HG03571 (cell line): ENCODE data around the gene MILR1.
"Not testable (repeated sequence)": the region's sequence is repeated elsewhere in the genome, so short reads cannot be mapped to it uniquely, and the experiment has no call there.

Experiments
- ATAC-seq: cut with Tn5 transposase; IDR thresholded peaks from one replicate; pipeline ENCODE4 v1.9.1; 2021; ENCODE audit not compliant: unreplicated experiment

MILR1 gene, protein sequence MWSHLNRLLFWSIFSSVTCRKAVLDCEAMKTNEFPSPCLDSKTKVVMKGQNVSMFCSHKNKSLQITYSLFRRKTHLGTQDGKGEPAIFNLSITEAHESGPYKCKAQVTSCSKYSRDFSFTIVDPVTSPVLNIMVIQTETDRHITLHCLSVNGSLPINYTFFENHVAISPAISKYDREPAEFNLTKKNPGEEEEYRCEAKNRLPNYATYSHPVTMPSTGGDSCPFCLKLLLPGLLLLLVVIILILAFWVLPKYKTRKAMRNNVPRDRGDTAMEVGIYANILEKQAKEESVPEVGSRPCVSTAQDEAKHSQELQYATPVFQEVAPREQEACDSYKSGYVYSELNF

DNA sequence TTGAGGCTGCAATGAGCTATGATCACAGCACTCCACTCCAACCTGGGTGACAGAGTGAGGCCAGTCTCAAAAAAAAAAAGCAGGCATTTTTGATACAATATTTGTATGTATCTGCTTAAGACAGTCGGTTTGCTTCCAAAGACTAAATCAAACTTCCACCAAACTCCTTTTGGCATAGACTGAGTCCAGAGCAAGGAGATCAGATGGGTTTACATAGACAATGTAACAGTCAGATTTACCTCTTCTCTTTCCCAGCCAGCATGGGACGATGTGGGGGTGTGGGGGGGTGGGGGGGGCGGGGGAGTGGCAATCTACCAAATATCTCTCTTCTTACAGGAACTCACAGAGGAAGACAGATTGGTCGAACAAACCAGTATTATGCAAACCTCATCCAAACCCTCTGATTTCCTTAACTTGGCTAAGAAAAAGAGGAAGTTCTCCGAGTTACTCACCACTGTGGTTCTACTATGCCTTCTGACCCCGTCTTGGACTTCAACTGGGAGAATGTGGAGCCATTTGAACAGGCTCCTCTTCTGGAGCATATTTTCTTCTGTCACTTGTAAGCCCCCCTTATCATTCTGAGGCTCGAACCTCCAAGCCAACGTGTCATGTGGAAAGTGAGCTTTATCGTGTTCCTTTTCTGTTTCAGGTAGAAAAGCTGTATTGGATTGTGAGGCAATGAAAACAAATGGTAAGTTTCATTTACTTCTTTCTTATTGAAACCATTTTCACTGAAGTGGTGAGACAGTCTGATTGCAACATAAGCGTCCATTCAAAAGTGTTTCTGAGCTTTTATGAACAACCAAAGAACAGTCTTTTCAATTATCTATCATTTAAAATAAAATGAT is at the start of gene MILR1:
Gene MILR1 (plus strand): TSS at position 451 of the 848 bp plus-strand sequence. CDS start 54 bp downstream, at position 505.
- ATAC-seq = no peak

DNA sequence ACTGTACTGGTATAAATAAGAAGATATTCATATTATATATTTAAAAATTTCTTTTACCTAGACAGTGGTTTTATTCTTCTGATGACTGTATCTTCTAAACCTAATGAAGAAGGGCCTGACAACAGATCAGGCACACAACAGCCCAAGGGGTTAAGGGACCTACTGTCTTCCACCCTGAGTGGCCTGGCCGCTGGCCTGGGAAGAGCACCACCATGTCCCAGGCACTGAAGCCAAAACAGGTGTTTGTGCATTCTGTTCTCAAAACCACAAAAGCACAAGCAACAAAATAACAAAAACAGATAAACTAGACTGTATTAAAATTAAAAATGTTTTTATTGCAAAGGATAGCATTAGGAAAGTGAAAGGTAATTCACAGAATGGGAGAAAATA is 49.2 kb upstream of the MILR1 start:
- no peak for ATAC-seq

DNA sequence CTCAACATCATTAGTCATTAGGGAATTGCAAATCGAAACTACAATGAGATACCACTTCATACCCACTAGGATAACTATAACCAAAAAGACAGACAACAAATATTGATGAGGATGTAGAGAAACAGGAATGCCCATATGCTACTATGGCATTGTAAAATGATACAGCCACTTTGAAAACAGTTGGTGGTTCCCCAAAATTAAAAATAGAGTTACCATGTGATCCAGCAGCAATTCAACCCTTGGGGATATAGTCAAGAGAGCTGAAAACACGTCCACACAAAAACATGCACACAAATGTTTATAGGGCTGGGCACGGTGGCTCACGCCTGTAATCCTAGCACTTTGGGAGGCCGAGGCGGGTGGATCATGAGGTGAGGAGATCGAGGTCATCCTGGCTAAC is 48.3 kb upstream of the MILR1 start:
- ATAC-seq = no peak

DNA sequence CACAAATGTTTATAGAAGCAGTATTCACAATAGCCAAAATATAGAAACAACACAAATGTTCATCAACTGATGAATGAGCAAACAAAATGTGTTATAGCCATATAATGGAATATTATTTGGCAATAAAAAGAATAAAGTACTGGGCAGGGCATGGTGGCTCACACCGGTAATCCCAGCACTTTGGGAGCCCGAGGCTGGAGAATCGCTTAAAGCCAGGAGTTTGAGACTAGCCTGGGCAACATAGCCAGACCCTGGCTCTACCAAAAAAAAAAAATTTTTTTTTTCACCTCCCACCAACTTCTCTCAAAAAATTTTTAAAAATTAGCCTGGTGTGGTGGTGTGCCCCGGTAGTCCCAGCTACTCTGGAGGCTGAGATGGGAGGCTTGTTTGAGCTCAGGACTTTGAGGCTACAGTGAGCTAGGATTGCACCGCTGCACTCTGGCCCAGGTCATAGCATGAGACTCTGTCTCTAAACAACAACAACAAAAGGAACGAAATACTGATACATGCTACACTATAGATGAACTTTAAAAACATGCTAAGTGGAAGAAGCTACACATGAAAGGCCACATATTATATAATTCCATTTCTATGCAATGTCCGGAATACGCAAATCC is 47.6 kb upstream of the MILR1 start:
- ATAC-seq = no peak

DNA sequence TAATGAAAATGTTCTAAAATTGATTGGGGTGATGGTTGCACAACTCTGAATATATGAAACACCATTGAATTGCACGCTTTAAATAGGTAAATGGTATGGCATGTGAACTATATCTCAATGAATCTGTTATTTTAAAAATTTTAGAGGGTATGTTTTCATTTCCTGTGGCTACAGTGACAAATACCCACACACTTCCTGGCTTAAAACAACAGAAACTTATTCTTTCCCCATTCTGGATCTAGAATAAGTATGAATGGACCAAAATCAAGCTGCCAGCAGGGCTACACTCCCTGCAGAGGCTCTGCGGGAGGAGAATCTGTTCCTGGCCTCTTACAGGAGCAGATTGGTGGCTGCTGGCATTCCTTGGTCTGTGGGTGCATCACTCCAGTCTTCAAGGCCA is 47.0 kb upstream of the MILR1 start:
- ATAC-seq = no peak

DNA sequence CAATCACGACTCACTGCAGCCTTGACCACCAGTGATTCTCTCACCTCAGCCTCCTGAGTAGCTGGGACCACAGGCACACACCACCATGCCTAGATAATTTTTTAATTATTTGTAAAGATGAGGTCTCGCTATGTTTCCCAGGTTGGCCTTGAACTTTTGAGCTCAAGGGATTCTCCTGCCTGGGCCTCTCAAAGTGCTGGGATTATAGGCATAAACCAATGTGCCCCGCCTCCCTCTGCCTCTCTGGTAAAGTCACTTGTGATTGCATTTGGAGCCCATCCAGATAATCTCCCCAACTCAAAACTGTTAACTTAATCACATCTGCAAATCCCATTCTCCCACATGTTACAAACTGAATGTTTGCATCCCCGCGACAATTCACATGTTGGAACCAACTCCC is 46.4 kb upstream of the MILR1 start:
- no peak for ATAC-seq

DNA sequence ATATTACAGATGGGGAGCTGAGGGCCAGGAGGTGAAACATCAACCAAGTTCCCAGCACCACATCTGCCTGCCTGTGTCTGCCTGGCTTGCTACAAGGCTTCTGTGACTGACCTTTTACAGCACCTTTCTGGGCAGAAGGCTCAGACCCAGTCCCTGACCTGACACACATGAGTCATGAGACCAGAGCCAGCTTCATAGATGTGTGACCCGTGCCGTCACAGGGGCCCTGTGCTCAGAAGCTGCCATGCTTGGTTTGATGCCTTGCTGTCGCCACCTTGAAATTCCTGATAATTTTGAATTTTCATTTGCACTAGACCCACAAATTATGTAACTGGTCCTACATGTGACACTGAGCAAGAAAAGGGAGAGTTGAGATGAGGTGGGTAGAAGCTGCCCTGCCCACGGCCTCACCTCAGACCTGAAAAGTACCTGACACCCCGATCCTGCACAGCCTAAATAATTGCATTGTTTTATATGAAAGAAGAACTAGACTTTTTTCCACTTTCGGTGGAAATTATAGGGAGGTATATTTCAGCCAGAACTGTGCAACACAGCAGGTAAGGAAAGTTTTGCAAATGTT is 44.9 kb upstream of the MILR1 start:
- ATAC-seq = no peak

DNA sequence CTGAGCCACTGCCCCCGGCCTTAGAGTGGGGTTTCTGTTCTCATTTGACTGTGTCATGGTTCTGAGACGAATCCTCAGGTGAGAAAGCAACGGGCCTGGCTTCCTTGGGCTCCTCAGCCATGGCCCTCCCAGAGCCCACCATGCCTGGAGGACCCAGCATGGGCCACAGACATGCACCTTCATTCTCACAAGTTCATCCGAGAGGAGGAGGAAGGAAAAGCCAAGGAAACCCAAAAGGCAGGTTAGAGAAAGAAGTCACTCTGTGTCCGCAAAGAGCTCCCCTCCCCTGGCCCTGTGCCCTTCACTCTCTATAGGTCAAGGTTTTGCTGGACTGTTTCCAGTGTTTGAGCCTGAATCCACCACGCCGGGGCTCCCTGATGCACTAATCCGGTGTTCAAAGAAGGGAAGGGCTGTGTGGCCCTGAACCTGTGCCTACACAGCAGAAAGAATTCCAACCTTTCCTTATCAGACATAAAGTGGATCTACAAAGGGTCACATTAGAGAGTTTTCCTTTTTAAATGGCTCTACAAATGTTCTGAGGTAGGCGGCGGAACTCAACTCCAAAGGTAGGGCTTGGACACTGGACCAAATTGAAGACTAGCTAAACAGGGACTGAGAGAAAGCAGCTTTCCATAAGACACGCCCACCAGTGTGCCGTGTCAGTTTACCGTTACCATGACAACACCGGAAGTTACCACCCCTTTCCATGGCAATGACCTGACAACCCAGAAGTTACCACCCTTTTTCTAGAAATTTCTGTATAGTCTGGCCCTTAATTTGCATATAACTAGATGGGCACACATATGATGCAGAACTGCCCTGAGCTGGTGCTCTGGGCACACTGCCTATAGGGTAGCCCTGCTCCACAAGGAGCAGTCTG is 42.4 kb upstream of the MILR1 start:
- no peak for ATAC-seq

DNA sequence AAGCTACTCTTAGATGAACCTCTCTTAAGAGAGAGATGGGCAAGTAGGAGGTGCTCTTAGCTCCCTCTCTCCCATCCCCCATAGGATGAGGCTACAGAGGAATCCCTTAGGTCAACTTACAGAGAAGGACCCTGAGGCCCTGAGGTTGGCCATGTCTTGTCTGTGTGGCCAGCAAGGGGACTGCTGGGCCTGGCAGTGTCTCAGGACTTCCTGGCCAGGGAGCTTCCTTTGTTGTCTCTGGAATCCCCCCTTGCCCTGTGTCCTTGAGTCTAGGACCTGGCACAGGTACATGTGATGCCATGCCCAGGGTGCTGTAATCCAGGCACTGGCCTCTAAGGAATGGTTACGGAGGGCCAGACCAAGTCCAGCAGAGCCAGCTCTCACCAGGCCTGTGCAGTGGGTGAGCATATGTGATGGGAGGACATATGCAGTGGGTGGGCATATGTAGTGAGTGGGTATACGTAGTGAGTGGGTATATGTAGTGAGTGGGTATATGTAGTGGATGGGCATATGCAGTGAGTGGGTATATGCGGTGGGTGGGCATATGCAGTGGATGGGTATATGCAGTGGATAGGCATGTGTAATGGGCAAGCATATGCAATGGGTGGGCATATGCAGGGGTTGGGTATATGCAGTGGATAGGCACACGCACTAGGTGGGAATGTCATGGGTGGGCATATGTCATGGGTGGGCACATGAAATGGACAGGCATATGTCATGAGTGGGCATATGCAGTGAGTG is 38.0 kb upstream of the MILR1 start:
- no peak for ATAC-seq

DNA sequence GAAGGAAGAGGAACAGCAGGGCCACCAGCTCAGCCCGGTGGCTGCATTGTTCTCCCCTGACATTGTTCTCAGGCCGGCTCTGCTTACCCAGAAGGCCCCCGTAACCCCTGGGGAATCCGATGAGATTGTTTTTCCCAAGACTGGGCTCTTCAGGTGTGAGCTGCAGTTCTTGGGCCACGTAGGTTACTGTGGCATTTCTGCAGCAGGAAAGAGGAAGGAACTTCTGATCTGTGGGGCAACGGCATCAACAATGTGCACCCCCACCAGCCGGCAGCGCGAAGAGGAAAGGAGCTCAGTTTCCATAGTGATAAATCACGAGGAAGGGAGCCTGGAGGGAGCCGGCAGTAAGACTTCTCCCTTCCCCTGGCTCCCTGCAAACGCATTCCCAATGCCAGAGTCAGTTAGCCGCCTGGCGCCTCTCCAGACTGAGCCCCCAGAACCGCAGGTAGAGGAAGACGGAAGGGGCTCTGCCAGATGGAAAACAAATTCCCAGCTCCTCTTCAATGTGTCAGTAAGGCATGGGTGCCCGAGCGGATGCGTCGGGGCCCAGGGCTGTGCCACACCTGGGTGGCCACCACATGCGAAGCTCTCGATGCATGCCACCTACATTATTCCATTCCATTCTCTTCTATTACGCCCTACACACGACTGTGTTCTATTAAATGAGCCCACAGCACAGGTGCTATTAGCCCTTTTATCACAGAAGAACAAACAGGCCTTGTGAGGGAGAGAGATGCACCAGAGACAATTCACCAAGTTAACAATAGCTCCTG is 36.7 kb upstream of the MILR1 start:
- no peak for ATAC-seq

DNA sequence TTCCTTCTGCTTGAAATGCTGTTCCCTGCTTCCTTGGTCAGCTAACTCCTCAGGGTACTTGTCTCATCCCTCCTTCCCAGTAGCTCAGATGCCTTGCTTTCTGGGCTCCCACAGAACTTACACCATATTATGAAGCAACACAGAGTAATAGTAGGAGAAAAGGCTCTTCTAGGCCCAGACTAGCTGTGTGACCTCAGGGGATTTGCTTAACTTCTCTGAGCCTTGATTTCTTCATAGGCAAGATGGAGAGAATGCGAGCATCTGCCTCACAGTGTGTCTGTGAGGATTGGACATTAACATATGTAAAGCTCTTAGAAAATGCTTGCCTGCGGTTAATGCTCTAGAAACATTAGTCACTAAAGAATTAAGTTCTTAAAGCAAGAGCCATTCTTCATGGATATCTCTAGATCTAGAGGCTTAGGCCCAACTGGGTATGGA is 36.0 kb upstream of the MILR1 start:
- ATAC-seq = no peak

DNA sequence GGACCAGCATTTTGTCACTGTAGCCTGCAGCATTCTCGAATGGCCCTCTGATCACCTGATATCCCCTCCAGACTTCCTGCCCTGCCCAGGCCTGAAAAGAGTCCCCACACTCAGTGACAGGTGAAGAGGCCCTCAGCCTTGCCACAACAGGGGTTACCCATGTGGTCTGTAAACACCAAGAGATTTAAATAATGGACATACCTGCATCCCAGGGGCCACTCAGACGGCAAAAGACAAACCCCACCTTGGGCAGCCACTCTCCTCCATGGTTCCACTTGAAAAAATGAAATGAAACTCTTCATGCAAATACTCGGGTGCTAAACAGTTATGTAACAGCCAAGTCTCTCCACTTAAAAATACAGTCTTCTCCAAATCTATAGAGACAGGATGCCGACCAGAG is 35.4 kb upstream of the MILR1 start:
- ATAC-seq = peak; percentile 53

DNA sequence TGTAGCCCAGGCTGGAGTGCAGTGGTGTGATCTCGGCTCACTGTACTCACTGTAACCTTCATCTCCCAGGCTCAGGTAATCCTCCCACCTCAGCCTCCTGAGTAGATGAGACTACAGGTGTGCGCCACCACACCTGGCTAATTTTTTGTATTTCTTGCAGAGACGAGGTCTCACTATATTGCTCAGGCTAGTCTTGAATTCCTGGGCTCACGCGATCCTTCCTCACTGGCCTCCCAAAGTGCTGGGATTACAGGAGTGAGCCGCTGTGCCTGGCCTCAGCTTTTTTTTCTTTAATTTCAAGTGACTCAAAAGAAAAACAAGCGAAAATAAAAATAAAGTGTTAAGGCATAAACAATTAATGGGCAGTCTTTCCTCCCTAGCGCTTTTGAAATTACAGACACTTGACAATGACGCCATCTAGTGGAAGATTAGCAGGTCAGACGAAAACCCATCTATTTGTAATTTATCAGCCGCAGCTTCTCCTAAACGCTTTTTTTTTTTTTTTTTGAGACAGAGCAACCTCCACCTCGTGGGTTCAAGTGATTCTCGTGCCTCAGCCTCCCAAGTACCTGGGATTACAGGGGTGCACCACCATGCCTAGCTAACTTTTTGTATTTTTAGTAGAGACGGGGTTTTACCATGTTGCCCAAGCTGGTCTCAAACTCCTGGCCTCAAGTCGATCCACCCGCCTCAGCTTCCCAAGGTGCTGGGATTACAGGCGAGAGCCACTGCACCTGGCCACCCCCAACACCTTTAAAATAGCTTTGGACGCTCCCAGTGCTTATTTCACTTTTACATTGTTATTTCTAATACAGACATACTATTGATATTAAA is 30.2 kb upstream of the MILR1 start:
- ATAC-seq = no peak

DNA sequence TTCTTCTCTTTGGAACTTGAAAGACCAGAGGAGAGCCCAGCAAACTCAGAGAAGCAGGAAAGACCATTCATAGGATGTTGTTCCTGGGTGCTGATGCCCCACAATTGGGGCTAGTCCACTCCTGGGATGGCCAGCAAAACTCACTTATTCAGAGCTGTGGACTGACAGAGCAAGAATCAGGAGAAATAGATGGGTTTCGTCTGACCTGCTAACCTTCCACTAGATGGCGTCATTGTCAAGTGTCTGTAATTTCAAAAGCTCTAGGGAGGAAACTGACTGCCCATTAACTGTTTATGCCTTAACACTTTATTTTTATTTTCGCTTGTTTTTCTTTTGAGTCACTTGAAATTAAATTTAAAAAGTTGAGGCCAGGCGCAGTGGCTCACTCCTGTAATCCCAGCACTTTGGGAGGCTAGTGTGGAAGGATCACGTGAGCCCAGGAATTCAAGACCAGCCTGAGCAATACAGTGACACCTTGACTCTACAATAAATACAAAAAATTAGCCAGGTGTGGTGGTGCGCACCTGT is 28.7 kb upstream of the MILR1 start:
- ATAC-seq = no peak

DNA sequence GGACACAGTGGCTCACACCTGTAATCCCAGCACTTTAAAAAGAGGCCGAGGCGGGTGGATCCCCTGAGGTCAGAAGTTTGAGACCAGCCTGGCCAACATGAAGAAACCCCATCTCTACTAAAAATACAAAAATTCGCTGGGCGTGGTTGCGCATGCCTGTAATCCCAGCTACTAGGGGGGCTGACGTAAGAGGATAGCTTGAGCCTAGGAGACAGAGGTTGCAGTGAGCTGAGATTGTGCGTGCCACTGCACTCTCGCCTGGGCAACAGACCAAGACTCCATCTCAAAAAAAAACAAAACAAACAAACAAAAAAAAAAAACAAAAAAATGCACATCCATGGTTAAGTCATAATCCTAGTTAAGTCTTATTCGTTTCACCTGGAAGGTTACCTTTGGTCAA is 26.8 kb upstream of the MILR1 start:
- not testable (repeated sequence) for ATAC-seq

DNA sequence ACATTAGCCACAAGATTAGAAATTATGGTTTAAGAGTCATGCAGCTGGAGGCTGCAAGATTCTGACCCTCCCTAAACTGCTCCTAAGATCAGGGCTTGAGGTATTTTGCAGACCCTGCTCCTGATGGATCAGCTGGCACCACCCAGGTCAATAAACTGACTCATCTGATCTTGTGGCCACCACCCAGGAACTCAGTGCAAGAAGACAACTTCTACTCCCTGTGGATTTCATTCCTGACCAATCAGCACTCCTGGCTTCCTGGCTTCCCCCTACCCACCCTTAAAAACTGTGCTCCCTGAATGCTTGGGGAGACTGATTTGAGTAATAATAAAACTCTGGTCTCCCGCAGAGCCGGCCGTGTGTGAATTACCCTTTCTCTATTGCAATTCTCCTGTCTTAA is 25.0 kb upstream of the MILR1 start:
- ATAC-seq = no peak

DNA sequence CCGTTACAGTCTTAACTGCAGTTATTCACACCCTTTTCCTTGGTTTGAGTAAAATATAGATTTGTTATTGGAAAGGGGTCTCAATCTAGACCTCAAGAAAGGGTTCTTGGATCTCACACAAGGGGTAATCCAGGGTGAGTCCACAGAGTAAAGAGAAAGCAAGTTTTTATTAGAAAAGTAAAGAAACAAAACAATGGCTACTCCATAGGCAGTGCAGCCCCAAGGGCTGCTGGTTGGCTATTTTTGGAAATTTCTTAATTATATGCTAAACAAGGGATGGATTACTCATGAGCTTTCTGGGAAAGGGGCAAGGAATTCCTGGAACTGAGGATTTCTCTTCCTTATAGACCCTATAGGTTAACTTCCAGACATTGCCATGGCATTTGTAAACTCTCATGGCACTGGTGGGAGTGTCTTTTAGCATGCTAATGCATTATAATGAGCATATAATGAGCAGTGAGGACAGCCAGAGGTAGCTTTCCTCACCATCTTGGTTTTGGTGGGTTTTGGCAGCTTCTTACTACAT is 24.5 kb upstream of the MILR1 start:
- ATAC-seq = no peak

DNA sequence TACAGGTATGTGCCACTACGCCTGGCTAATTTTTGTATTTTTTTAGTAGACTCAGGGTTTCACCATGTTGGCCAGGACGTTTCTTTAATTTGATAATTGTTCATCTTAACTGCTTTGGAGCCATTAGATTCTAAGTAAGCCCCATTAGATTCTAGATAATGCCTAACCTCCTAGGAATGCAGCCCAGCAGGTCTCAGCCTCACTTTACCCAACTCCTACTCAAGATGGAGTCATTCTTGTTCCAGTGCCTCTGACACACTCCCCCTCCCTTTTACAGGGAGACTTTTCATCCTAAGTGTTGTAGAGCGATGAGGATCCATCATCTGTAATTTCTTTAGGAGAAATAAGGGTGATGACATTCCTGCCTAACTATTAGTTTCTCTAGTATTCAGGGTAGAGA is 23.7 kb upstream of the MILR1 start:
- ATAC-seq = no peak
